ENCODE results near the gene CTXN1.

DNA sequence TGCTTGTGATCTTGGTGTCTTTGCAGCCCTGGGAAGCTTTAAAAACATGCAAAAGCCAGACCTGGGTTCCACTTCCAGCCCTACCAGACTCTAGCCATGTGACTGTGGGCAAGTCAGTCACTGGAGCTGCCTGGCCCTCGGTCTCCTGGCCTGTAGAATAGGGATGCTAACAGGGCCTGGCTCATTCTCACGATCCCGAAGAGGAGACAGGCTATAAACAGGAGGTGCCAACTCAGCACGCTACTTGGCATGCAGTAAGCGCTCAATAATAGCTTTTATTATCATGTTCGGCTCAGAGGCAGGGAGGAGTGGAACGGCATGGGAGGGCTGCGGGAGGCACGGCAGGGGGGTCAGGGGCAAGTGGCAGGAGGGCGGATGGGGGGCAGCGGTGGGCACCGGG lies 1.7 kb downstream of the CTXN1 start:
- TF ChIP-seq FOXK2 (IDR thresholded peaks at IDR 0.05) (no peak), HDGF (IDR thresholded peaks at IDR 0.05; ENCODE audit: borderline replicate concordance) (no peak)
- TF ChIP-seq, protein P1, sequence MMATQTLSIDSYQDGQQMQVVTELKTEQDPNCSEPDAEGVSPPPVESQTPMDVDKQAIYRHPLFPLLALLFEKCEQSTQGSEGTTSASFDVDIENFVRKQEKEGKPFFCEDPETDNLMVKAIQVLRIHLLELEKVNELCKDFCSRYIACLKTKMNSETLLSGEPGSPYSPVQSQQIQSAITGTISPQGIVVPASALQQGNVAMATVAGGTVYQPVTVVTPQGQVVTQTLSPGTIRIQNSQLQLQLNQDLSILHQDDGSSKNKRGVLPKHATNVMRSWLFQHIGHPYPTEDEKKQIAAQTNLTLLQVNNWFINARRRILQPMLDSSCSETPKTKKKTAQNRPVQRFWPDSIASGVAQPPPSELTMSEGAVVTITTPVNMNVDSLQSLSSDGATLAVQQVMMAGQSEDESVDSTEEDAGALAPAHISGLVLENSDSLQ (IDR thresholded peaks at IDR 0.05): no peak
